Heart right ventricle (tissue), 16 donors: ENCODE measurements around the gene CSMD2. TPM values are rescaled to one million over a fixed set of nuclear protein-coding genes. Genes with fewer than 3 reads are reported as not detected.

Experiments used
- ATAC-seq, 8 donors: fragments of 200-7000 bp; cut with Tn5 transposase; one replicate each; pipeline ENCODE4 v1.9.1; 2020; ENCODE audit warnings: mild to moderate bottlenecking in 8 of 8, moderate library complexity in 8 of 8, moderate number of reproducible peaks in 1 of 8
- DNase-seq, 2 donors: peaks; one replicate each; pipeline ENCODE4 v3.0.0-alpha.2; 2020
- H3K27ac ChIP-seq, 10 donors: fragments of 200-600 bp; sonication (generic) in 2 of 10; one replicate each; pipeline versions ENCODE4 v1.5.0 to v1.8.0; 2020 to 2022; ENCODE audit warnings: mild to moderate bottlenecking in 3 of 10
- H3K27me3 ChIP-seq, 7 donors: fragments of 200-600 bp; one replicate each; pipeline ENCODE4 v1.8.0; 2021 to 2022; ENCODE audit warnings: mild to moderate bottlenecking in 2 of 7
- H3K36me3 ChIP-seq, 9 donors: fragments of 200-600 bp; sonication (generic) in 1 of 9; one replicate each; pipeline versions ENCODE4 v1.5.0 to v1.8.0; 2020 to 2022; ENCODE audit warnings: mild to moderate bottlenecking in 2 of 9
- H3K4me1 ChIP-seq, 9 donors: fragments of 200-600 bp; sonication (generic) in 1 of 9; one replicate each; pipeline versions ENCODE4 v1.5.0 to v1.8.0; 2020 to 2022; ENCODE audit warnings: mild to moderate bottlenecking in 4 of 9
- H3K4me3 ChIP-seq, 10 donors: fragments of 200-600 bp; sonication (generic) in 2 of 10; one replicate each; pipeline versions ENCODE4 v1.5.0 to v1.8.0; 2020 to 2022; ENCODE audit warnings: mild to moderate bottlenecking in 7 of 10, moderate library complexity in 2 of 10
- H3K9me3 ChIP-seq, 11 donors: fragments of 200-600 bp in 10 of 11; sonication (generic) in 2 of 11; one replicate each; pipeline versions ENCODE4 v1.5.0 to v1.8.0; 2013 to 2022; ENCODE audit warnings: mild to moderate bottlenecking in 2 of 11, control low read depth in 1 of 11, moderate library complexity in 1 of 11
- CTCF ChIP-seq, 9 donors: fragments of 200-600 bp; sonication (generic) in 2 of 9; IDR thresholded peaks; one replicate each; pipeline versions ENCODE4 v1.5.0 to v1.8.0; 2021 to 2022; ENCODE audit warnings: antibody characterized with exemption in 9 of 9, mild to moderate bottlenecking in 5 of 9, moderate library complexity in 1 of 9
- WGBS, 2 donors: extraction: QIAGEN DNeasy Blood & Tissue Kit; methylation state at CpG; one replicate each; pipeline ENCODE4 v1.1.7; 2013; ENCODE audit warnings: inconsistent platforms in 1 of 2; 5-methylcytosine and 5-hydroxymethylcytosine counted together
- intact Hi-C, 10 donors: fragments of 100-400 bp; cut with DNase I; formaldehyde crosslinking; loops; one replicate each; pipeline versions ENCODE4 v1.11.1 to v1.14.2; 2022
- polyA plus RNA-seq, 2 donors: library from polyadenylated mRNA; stranded (reverse); fragments of 200-250 nt; gene quantifications; one replicate each; pipeline ENCODE4 v1.2.3, GENCODE V29; 2013
- total RNA-seq, 10 donors: library from RNA; stranded (reverse); fragmentation: NEBNext Ultra II Directional in 3 of 10; extraction: Animal tissue kit (Norgen Biotek cat#: 25700) in 3 of 10; gene quantifications; one replicate each; pipeline versions ENCODE4 v1.2.1 to v1.2.4, GENCODE V29; 2021 to 2023
- donor health status: Arrhythmogenic right ventricular cardiomyopathy.
- donor health status: ischemic (EF 13 %, LVEDD 7.1; RV severe dilation, severe dysfunction).
- donor health status: healthy with polysubstance abuse.
- donor health status: DM: no; HTN: yes; CAD: no.
- donor health status: DM: no; HTN: no; CAD: no.
- donor health status: ischemic (EF 25% LVEDD 6.9; RV normal size, moderate dysfunction).
- donor health status: ischemic (EF 25% LVEDD 5.7; RV mildly dilated, moderate dysfunction).
- donor health status: healthy.
- donor health status: DM: yes; HTN: yes; CAD: no.
- donor health status: Ischemic cardiomyopathy.
- donor health status: ischemic (EF 35%, LVEDD 5.7; RV mildly dilated, moderate dysfunction).
- donor health status: nonischemic (EF 11% LVEDD 7.7; RV severe dilation, severe dysfunction).
- donor health status: DM: yes; HTN: yes; CAD: no.
- donor health status: PGD.
- donor health status: ischemic (EF 29% LVEDD 5.4; RV normal size, mild dysfunction).
- donor health status: nonischemic (EF 23%, LVEDD 6.1; RV moderate dilation, normal function).

Gene CSMD2
- total and polyA plus RNA-seq, 12 donors = 0.04 to 0.97 (median 0.14) TPM; not detected in 1

DNA sequence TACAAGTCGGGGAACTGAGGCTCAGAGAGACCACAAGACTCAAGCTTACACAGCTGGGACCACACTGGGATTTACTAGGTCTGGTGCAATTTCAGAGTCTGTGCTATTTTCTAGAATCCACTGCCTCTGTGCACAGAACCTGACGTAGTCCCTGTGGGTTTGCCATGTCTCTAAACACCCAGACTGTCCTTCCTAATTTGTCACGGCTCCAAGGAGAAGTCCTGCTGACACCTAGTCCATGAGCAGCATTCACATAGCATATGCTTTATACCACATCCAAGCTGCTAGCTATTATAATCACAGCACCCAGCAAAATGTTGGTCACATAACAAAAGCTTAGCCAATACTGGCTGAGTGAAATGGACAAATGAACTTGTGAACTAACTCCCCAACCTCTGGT lies 380.2 kb downstream of the CSMD2 start:
- no peaks in the 10 kb centered on the region for H3K36me3 ChIP-seq
- intact Hi-C loops = loop anchor here in 1 of 10 donors (5.0 kb wide), 1 partner anchor 672 kb away; no protein-coding TSS in a partner anchor
- H3K9me3 ChIP-seq = no peaks in the 10 kb centered on the region
- ATAC-seq = no peak
- H3K27ac ChIP-seq = no peak overlapping the region
- DNase-seq = no peak
- peaks cover 0 to 31% (median 11%) of the 10 kb centered on the region in 7 donors for H3K27me3 ChIP-seq
- H3K4me3 ChIP-seq = no peak overlapping the region
- no peak for TF ChIP-seq CTCF (IDR thresholded peaks at IDR 0.05)
- WGBS, 2 donors = 64 to 73% methylated on average over 3 of the region's 3 CpGs
- H3K4me1 ChIP-seq = peaks cover 0 to 6% (median 0%) of the 10 kb centered on the region in 9 donors

DNA sequence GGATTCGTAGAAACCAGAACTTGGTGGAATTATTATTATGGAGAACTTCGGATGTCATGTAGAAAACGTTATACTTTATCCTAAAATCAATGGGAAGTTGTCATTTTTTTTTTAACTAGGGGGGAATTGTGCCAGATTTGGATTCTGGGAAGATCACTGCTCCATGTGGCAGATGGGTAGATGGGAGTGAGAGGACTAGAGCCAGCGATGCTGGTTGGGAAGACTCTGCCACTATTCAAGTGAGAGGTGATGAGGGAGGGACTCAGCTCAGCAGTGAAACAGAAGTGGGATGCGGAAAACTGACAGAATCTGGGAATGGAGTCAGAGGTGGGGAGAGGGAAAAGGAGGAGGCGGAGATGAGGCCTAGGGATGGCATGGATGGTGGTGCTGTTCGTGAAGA lies 382.3 kb downstream of the CSMD2 start:
- intact Hi-C loops = no loop called here
- Histone ChIP-seq H3K4me3 (no peak overlapping the region), H3K27me3 (peaks cover 0 to 26% (median 9%) of the 10 kb centered on the region in 7 donors), H3K36me3 (no peaks in the 10 kb centered on the region), H3K4me1 (peaks cover 0 to 6% (median 0%) of the 10 kb centered on the region in 9 donors), H3K27ac (no peak overlapping the region), H3K9me3 (no peaks in the 10 kb centered on the region)
- WGBS, 2 donors = 81 to 86% methylated on average over 7 of the region's 7 CpGs
- ATAC-seq (no peak), DNase-seq (no peak)
- TF ChIP-seq CTCF (IDR thresholded peaks at IDR 0.05) = no peak

- peaks cover 0 to 30% (median 9%) of the 10 kb centered on the region in 7 donors for H3K27me3 ChIP-seq
- ATAC-seq = no peak
- no peak for DNase-seq
- no peaks in the 10 kb centered on the region for H3K9me3 ChIP-seq
- peaks cover 0 to 6% (median 0%) of the 10 kb centered on the region in 9 donors for H3K4me1 ChIP-seq
- intact Hi-C loops = no loop called here
- H3K36me3 ChIP-seq = no peaks in the 10 kb centered on the region
- H3K4me3 ChIP-seq = no peak overlapping the region
- no peak for TF ChIP-seq CTCF (IDR thresholded peaks at IDR 0.05)
- H3K27ac ChIP-seq = no peak overlapping the region
- WGBS, 2 donors = 68 to 83% methylated on average over 2 of the region's 2 CpGs
These were observed 383.4 kb downstream of the CSMD2 start for GRCh38 chr1:33781652-33782051.

DNA sequence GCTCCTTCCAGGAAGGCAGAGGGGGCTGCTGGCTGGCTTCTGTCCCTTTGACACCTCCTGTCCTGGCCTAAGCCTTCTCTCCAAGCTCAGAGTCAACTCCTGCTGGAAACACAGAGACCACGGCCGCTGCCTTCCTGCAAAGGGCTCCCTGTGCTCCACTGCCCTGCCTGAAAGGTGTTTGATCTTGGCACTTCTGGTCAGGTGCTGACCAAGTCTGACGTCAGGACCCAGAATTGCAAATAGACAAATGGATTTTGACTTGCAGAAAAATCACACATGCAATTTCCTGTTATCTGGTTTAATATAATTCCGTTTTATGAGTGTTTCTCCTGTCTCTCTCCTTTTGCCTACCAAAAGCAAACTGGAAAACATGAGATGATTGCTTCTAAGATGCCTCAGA lies 387.7 kb downstream of the CSMD2 start:
- no peaks in the 10 kb centered on the region for H3K36me3 ChIP-seq
- H3K27ac ChIP-seq = no peak overlapping the region
- DNase-seq (no peak), ATAC-seq (no peak)
- 62 to 70% methylated on average over 4 of the region's 4 CpGs for WGBS, 2 donors
- peaks cover 0 to 46% (median 19%) of the 10 kb centered on the region in 7 donors for H3K27me3 ChIP-seq
- no peak overlapping the region for H3K4me3 ChIP-seq
- peaks cover 0 to 6% (median 0%) of the 10 kb centered on the region in 9 donors for H3K4me1 ChIP-seq
- intact Hi-C loops = no loop called here
- TF ChIP-seq CTCF (IDR thresholded peaks at IDR 0.05) = no peak
- H3K9me3 ChIP-seq = no peaks in the 10 kb centered on the region
